ENCODE results near the gene CLPTM1L.

GRCh38 chr5:1335540-1336095 lies 9.3 kb downstream of the CLPTM1L start:
- TF ChIP-seq CTCF (IDR thresholded peaks at IDR 0.05; ENCODE audit: insufficient read depth, low read depth, low read length) (no peak), EZH2 (IDR thresholded peaks at IDR 0.05; ENCODE audit: insufficient read depth, low read length) (no peak)

Measured in astrocyte (in vitro differentiated cells and primary cell).